A204.1 (cell line): ENCODE results near the gene FAM43B.

Experiments
- FAIRE-seq: peaks from 2 replicates; lab custom pipeline; 2012; peaks lifted over from hg19 to GRCh38; lab: Jason Lieb, UNC

FAM43B gene

DNA sequence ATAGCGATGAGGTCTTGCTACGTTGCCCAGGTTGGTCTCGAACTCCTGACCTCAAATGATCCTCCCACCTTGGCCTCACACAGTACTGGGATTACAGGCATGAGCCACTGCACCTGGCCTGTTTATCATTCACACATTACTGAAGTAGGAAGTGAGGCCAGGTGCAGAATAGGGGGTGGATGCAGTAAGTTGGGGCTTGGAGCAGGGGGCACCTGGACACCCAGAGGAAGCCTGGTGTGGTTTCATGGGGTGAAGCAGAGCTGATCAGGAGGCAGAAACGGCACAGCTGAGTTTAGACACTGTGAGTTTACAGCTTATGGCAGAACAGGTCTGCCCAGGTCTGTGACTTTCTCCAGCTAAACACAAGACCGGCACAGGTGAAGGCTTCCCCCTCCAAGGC is 41.4 kb downstream of the FAM43B start:
- FAIRE-seq, result no peak

GRCh38 chr1:20594746-20595145 is 42.4 kb downstream of the FAM43B start:
- no peak for FAIRE-seq

GRCh38 chr1:20596106-20596505 is 43.7 kb downstream of the FAM43B start:
- FAIRE-seq, result no peak

DNA sequence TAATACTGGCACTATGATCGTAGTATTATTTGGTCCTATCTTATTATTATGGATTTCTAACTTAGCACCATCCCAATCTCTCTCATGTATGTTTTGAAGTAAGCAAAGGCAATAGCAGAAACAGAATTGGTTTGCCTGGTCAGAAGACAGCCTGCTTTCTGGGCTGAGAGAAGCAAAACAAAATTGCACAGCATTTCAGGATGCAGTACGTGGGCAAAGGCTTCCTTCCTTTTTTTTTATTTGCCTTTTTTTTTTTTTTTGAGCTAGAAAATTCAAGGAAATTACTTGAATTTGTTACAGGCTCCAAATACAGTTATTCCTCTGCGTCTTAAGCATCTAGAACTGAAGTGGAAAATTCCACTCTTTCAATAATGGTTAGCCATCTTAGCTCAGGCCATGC is 45.3 kb downstream of the FAM43B start:
- no peak for FAIRE-seq

DNA sequence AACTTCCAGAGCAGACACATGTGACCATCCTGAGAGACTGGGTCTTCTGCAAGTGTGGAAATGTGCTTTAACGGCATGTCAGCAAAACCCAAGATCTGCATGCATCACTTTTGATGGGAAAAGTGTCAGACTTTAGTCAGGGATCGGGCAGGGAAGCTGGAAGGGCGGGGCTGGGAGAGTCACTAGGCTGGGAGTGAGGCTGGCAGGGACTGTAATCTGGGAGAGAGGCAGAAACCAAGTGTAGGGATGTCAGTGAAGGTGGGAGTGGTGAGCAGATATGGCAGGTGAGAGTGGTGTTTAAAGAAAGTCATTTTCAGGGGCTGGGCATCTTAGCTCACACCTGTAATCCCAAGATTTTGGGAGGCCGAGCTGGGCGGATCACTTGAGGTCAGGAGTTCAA is 47.8 kb downstream of the FAM43B start:
- FAIRE-seq, result no peak

- no peak for FAIRE-seq
These were observed 48.9 kb downstream of the FAM43B start for GRCh38 chr1:20601129-20601825.

DNA sequence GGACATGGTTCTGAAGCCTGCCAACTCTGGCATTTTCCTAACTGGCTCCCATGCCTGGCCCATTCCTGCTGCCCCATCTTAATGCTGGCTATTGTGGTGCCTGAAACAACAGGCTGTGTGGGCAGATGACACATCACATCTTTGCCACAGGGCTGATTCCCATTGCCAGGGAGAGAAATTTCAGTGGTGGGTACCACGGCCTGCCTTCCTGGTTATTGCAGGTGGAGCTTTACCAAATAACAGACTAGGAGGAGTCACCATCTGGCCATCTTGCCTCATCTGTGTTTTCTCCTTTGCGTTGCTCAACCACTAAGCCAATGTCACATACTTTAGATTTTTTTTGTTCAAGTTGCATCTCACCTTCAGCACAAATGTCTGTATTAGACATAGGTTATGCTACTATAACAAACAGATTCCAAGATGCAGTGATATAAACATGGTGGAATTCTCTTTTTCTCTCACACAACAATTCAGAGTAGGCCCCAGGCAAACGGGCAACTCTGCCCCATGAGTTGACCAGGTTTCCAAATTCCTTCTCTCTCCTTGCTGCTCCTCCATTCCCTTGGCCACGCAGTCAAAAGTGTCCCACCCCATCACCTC is 50.6 kb downstream of the FAM43B start:
- no peak for FAIRE-seq

DNA sequence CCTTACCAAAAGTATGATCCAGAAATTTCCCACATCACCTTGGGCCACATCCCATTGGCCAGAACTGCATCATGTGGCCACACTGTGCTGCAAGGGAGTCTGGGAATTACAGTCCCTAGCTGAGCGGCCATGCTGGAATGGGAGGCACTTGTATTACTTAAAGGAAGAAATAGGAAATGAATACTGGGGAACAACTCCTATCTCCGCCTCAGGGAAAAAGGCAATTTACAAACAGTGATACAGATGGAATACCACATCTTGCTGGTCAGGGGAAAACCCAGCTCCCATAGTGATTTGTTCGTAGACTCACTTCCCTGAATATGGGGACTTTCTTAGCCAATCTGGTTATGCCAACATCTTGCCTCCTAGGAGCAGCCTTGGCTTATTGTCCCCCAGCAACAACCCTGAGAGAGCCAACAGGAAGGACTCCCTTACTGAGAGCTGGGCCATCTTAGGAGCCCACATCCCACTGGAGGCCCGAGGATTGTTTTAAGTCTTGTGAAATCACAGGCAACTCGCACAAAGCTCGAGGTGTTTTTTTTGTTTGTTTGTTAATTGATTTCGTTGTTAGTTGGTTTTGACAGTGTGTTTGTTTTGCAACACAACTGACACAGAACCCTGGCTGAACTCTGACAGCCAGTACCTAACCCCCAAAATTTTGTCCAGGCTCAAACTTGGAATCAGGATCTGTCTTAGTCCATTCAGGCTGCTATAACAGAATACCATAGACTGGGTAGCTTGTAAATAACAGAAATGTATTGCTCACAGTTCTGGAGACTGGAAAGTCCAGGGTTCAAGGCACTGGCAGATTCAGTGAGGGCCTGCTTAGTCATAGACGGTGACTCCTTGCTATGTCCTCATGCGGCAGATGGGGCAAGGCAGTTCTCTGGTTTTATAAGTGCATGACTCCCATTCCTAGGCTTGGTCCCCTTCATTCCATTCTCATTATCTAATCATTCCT is 51.4 kb downstream of the FAM43B start:
- FAIRE-seq, result no peak
